HepG2 (cell line): ENCODE measurements around the gene OBP2A. TPM values are rescaled to one million over a fixed set of nuclear protein-coding genes. Genes with fewer than 3 reads are reported as not detected.

Source experiments
- ATAC-seq: fragments of 200-7000 bp; cut with Tn5 transposase; 3 replicates; pipeline ENCODE4 v1.9.1; 2020; ENCODE audit warnings: mild to moderate bottlenecking, moderate library complexity
- BruUV-seq: library from RNA; stranded (reverse); fragments of 400-500 nt; replicated peaks from 2 replicates; lab custom pipeline; 2021; lab: Mats Ljungman, UMichigan
- CTCF ChIA-PET: fragments of 300-600 bp; formaldehyde crosslinking; extraction: SDS; loops from one replicate; lab custom pipeline; 2021; ENCODE audit warnings: low total read pairs, inconsistent platforms, low intra/inter-chr PET ratio; lab: Yijun Ruan, JAX
- POLR2A ChIA-PET: fragments of 350-600 bp; sonication (Branson Sonifier 250); formaldehyde crosslinking; loops from one replicate; lab custom pipeline; 2020; ENCODE audit warnings: antibody characterized with exemption, inconsistent platforms; lab: Yijun Ruan, JAX
- DNase-seq: peaks from one replicate; pipeline ENCODE4 v3.0.0-alpha.2; 2015; ENCODE audit warnings: low spot score
- FAIRE-seq: peaks from 3 replicates; lab custom pipeline; 2011; peaks lifted over from hg19 to GRCh38; lab: Jason Lieb, UNC
- H2AFZ ChIP-seq: one replicate; pipeline ENCODE4 v1.6.1; 2011; ENCODE audit warnings: low read length, inconsistent platforms
- H3K27ac ChIP-seq: fragments of 300-600 bp; 3 replicates; pipeline ENCODE4 v1.8.0; 2011; ENCODE audit warnings: mixed run types, mild to moderate bottlenecking, mixed read lengths, low read length, inconsistent platforms; ENCODE audit not compliant: insufficient read depth; ENCODE audit errors: extremely low read length
- H3K27me3 ChIP-seq, 2 experiments: fragments of 200-600 bp in 1 of 2; 2 replicates in 1 of 2; 3 replicates in 1 of 2; pipeline versions ENCODE4 v1.6.0 to v1.8.0; 2011; ENCODE audit warnings: low read length in 2 of 2, mild to moderate bottlenecking in 2 of 2, moderate library complexity in 2 of 2, inconsistent platforms in 1 of 2; ENCODE audit not compliant: insufficient read depth in 2 of 2, control insufficient read depth in 1 of 2
- H3K36me3 ChIP-seq, 2 experiments: fragments of 200-600 bp in 1 of 2; replicated peaks in 1 of 2; 2 replicates in 1 of 2; 3 replicates in 1 of 2; pipeline versions ENCODE4 v1.5.1 to v1.8.0; 2011; ENCODE audit warnings: low read length in 2 of 2, inconsistent platforms in 1 of 2; ENCODE audit not compliant: insufficient read depth in 2 of 2, control insufficient read depth in 1 of 2
- H3K4me1 ChIP-seq: 2 replicates; pipeline ENCODE4 v1.5.1; 2012; ENCODE audit warnings: low read length, inconsistent platforms; ENCODE audit not compliant: insufficient read depth
- H3K4me2 ChIP-seq: 2 replicates; pipeline ENCODE4 v1.6.0; 2011; ENCODE audit warnings: low read depth, low read length, inconsistent platforms
- H3K4me3 ChIP-seq, 3 experiments: fragments of 200-600 bp in 1 of 3; sonication (generic), shearing (Covaris generic) in 1 of 3; replicated peaks in 1 of 3; 2 replicates each; pipeline ENCODE4 v1.5.1; 2011 to 2016; ENCODE audit warnings: low read length in 3 of 3, inconsistent platforms in 2 of 3, low read depth in 2 of 3, mild to moderate bottlenecking in 2 of 3, control low read depth in 1 of 3, mixed read lengths in 1 of 3; ENCODE audit not compliant: insufficient read depth in 1 of 3
- H3K79me2 ChIP-seq: one replicate; pipeline ENCODE4 v1.6.1; 2011; ENCODE audit warnings: low read length, inconsistent platforms; ENCODE audit not compliant: insufficient read depth
- H3K9ac ChIP-seq: 2 replicates; pipeline ENCODE4 v1.6.0; 2011; ENCODE audit warnings: mild to moderate bottlenecking, low read depth, low read length, inconsistent platforms; ENCODE audit not compliant: insufficient read depth
- H3K9me3 ChIP-seq: 2 replicates; pipeline ENCODE4 v1.5.1; 2012; ENCODE audit warnings: mild to moderate bottlenecking, low read length
- H4K20me1 ChIP-seq: 2 replicates; pipeline ENCODE4 v1.6.0; 2011; ENCODE audit warnings: inconsistent platforms, mild to moderate bottlenecking, low read length, moderate library complexity; ENCODE audit not compliant: insufficient read depth
- CBX5 ChIP-seq: sonication (generic); formaldehyde crosslinking; IDR thresholded peaks from 2 replicates; pipeline ENCODE4 v1.4.0; 2020; ENCODE audit warnings: missing genetic modification reagents, borderline replicate concordance
- CREB1 ChIP-seq, 2 experiments: fragments of 450-650 bp in 1 of 2; IDR thresholded peaks; 2 replicates each; pipeline ENCODE4 v1.6.1; 2016 to 2017; ENCODE audit warnings: control low read depth in 1 of 2, mild to moderate bottlenecking in 1 of 2, missing compliant biosample characterization in 1 of 2, missing genetic modification characterization in 1 of 2
- MYC ChIP-seq: sonication (generic); formaldehyde crosslinking; IDR thresholded peaks from 2 replicates; pipeline ENCODE4 v1.9.0; 2021; ENCODE audit warnings: missing genetic modification reagents, borderline replicate concordance
- ZNF614 ChIP-seq: IDR thresholded peaks from 2 replicates; pipeline ENCODE4 v1.6.1; 2018; ENCODE audit warnings: missing biosample characterization, missing genetic modification reagents, inconsistent platforms, borderline replicate concordance
- ZNF766 ChIP-seq: sonication (generic); formaldehyde crosslinking; IDR thresholded peaks from 2 replicates; pipeline ENCODE4 v1.5.0; 2020; ENCODE audit warnings: missing genetic modification reagents, borderline replicate concordance
- ZNF777 ChIP-seq: sonication (generic); formaldehyde crosslinking; IDR thresholded peaks from 2 replicates; pipeline ENCODE4 v1.4.0; 2020; ENCODE audit warnings: missing genetic modification reagents
- ZXDC ChIP-seq: sonication (generic); formaldehyde crosslinking; IDR thresholded peaks from 2 replicates; pipeline ENCODE4 v1.5.0; 2020; ENCODE audit warnings: mild to moderate bottlenecking, missing genetic modification reagents
- WGBS: methylation state at CpG from one replicate; pipeline ENCODE4 v1.1.6; 2017; ENCODE audit warnings: low lambda C conversion rate; 5-methylcytosine and 5-hydroxymethylcytosine counted together
- in situ Hi-C: cut with HindIII; loops from 2 replicates; pipeline ENCODE4 v1.10.0; 2017; ENCODE audit warnings: low pct_unique_long_range_greater_than_20kb; ENCODE audit not compliant: extremely low pct_ligation_motif_present
- intact Hi-C: fragments of 100-400 bp; cut with micrococcal nuclease; formaldehyde crosslinking; loops from one replicate; pipeline ENCODE4 v1.10.0; 2022; ENCODE audit not compliant: unreplicated experiment
- polyA plus RNA-seq, 8 experiments: library from polyadenylated mRNA; depleted of rRNA in 3 of 8; stranded (reverse) in 7 of 8; unstranded in 1 of 8; fragments of >200 nt; fragmentation: Illumina TruSeq in 4 of 8; extraction: Trizol in 4 of 8; gene quantifications; 2 replicates each; pipeline versions ENCODE4 v1.2.1 to v1.2.3, GENCODE V29; 2011 to 2016; ENCODE audit warnings: low read depth in 4 of 8, missing spikeins in 1 of 8, mixed read lengths in 1 of 8; ENCODE audit not compliant: insufficient read depth in 1 of 8
- total RNA-seq, 5 experiments: library from RNA; depleted of rRNA; stranded (reverse); fragments of >200 nt; fragmentation: Illumina TruSeq; extraction: Trizol; gene quantifications; 2 replicates each; pipeline ENCODE4 v1.2.3, GENCODE V29; 2016; ENCODE audit warnings: low read depth in 1 of 5

OBP2A gene
- total and polyA plus RNA-seq, 2 of the 13 experiments (the other 11 are each of a cell fraction or from before 2014, with no cell fraction given), result 0.32 TPM; not detected in 1

GRCh38 chr9:135565636-135566035 is 19.7 kb downstream of the OBP2A start:
- Histone ChIP-seq H3K9ac (no peak overlapping the region), H3K4me1 (peaks cover 17% of the 10 kb centered on the region), H3K36me3 (no peaks in the 10 kb centered on the region), H3K79me2 (no peaks in the 10 kb centered on the region), H3K27ac (no peak overlapping the region), H3K9me3 (no peaks in the 10 kb centered on the region), H3K27me3 (peaks cover 4 to 34% of the 10 kb centered on the region in 2 experiments; a peak in 4 of 5 replicates), H4K20me1 (no peaks in the 10 kb centered on the region), H3K4me3 (no peak overlapping the region), H2AFZ (no peak overlapping the region), H3K4me2 (no peak overlapping the region)
- POLR2A ChIA-PET, result no interaction called here
- DNase-seq (no peak), ATAC-seq (no peak), FAIRE-seq (no peak)
- BruUV-seq, result no TSS peak
- TF ChIP-seq MYC (no peak), CBX5 (CRISPR knock-in tag) (no peak), ZXDC (CRISPR knock-in tag) (no peak), ZNF766 (CRISPR knock-in tag) (no peak), ZNF614 (CRISPR knock-in tag) (no peak)
- WGBS, result 5% methylated on average over 8 of the region's 8 CpGs
- CTCF ChIA-PET, result no interaction called here
- in situ Hi-C loops (no loop called here), intact Hi-C loops (no loop called here)

- in situ Hi-C loops, result no loop called here
- H3K27ac ChIP-seq, result no peak overlapping the region
- no peaks in the 10 kb centered on the region for H3K9me3 ChIP-seq
- no peak overlapping the region for H3K4me2 ChIP-seq
- no TSS peak for BruUV-seq
- no peaks in the 10 kb centered on the region for H3K36me3 ChIP-seq
- intact Hi-C loops, result no loop called here
- peaks cover 12% of the 10 kb centered on the region for H3K4me1 ChIP-seq
- no peak for ATAC-seq
- no peak overlapping the region for H2AFZ ChIP-seq
- no peak overlapping the region for H3K9ac ChIP-seq
- no peak for TF ChIP-seq ZNF777 (CRISPR knock-in tag)
- peak; percentile 18; the same call in 1 of the 2 replicates for TF ChIP-seq CREB1 (IDR thresholded peaks at IDR 0.05)
- no peak for TF ChIP-seq CREB1 (CRISPR knock-in tag; IDR thresholded peaks at IDR 0.05)
- CTCF ChIA-PET, result no interaction called here
- no peak overlapping the region for H3K4me3 ChIP-seq
- no peaks in the 10 kb centered on the region for H4K20me1 ChIP-seq
- no peak for FAIRE-seq
- POLR2A ChIA-PET, result no interaction called here
- WGBS, result 11% methylated on average over 10 of the region's 10 CpGs
- no peaks in the 10 kb centered on the region for H3K79me2 ChIP-seq
- peaks cover 3 to 25% of the 10 kb centered on the region in 2 experiments; a peak in 4 of 5 replicates for H3K27me3 ChIP-seq
- no peak for DNase-seq
Observed at GRCh38 chr9:135566552-135566951, 20.6 kb downstream of the OBP2A start.
